ENCODE data around the gene GOLPH3.

Gene GOLPH3

GRCh38 chr5:32076699-32077695 is 97.1 kb downstream of the GOLPH3 start:
- DNase-seq: peak in 24 of 56 donors; percentile 4 to 80 (median 28)

All from nucleus accumbens (tissue), 56 donors.